Measurements from ENCODE around the gene RIMS3.

- TF ChIP-seq FOXM1 (IDR thresholded peaks at IDR 0.05; ENCODE audit: borderline replicate concordance, low read depth) = no peak
- no peak for TF ChIP-seq TAF1 (IDR thresholded peaks at IDR 0.05; ENCODE audit: low read depth)
- TF ChIP-seq RAD21 (IDR thresholded peaks at IDR 0.05; ENCODE audit: low read depth) = no peak
- no peak for TF ChIP-seq EP300 (IDR thresholded peaks at IDR 0.05; ENCODE audit: borderline replicate concordance)
- no peak for TF ChIP-seq MAX (IDR thresholded peaks at IDR 0.05)
- TF ChIP-seq REST (IDR thresholded peaks at IDR 0.05; ENCODE audit: low read depth) = no peak
- TF ChIP-seq NFIC (IDR thresholded peaks at IDR 0.05) = no peak
- no peak for TF ChIP-seq TEAD4 (IDR thresholded peaks at IDR 0.05)
- no peak for TF ChIP-seq CEBPB (IDR thresholded peaks at IDR 0.05)
- no peak for TF ChIP-seq YY1 (IDR thresholded peaks at IDR 0.05; ENCODE audit: low read depth)
- no peak for TF ChIP-seq CREB1 (IDR thresholded peaks at IDR 0.05; ENCODE audit: low read depth)
- TF ChIP-seq TCF12 (IDR thresholded peaks at IDR 0.05; ENCODE audit: low read depth) = no peak
- no peak for TF ChIP-seq ZBTB7A (IDR thresholded peaks at IDR 0.05; ENCODE audit: low read depth)
- TF ChIP-seq USF1 (IDR thresholded peaks at IDR 0.05) = no peak
These were observed 19.2 kb downstream of the RIMS3 start for GRCh38 chr1:40646315-40646714.

All from Ishikawa (cell line).